Activated B cell treated with CpG ODN at 0.5 μM for 24 hours (primary cell): ENCODE data around the gene CFAP65. TPM values are rescaled to one million over a fixed set of nuclear protein-coding genes. Genes with fewer than 3 reads are reported as not detected.

ENCODE experiments used
- ATAC-seq: fragments of 200-7000 bp; cut with Tn5 transposase; one replicate; pipeline ENCODE4 v1.10.0; 2021; ENCODE audit warnings: low read depth, mild to moderate bottlenecking, moderate library complexity
- CTCF ChIA-PET: fragments of 350-600 bp; sonication (Branson Sonifier 250); formaldehyde crosslinking; loops from one replicate; lab custom pipeline; 2021; ENCODE audit warnings: antibody characterized with exemption; lab: Charles Lee
- POLR2A ChIA-PET: fragments of 350-600 bp; sonication (Branson Sonifier 250); formaldehyde crosslinking; loops from one replicate; lab custom pipeline; 2021; ENCODE audit warnings: antibody characterized with exemption; lab: Charles Lee
- DNase-seq: peaks from one replicate; pipeline ENCODE4 v3.0.0; 2022
- H3K27ac Mint-ChIP-seq: one replicate; pipeline ENCODE4 v1.8.0; 2020; ENCODE audit warnings: mixed read lengths
- H3K27me3 Mint-ChIP-seq: one replicate; pipeline ENCODE4 v1.8.0; 2021; ENCODE audit warnings: mixed read lengths
- H3K36me3 Mint-ChIP-seq: one replicate; pipeline ENCODE4 v1.8.0; 2021; ENCODE audit warnings: low read depth, mixed read lengths
- H3K4me1 Mint-ChIP-seq: one replicate; pipeline ENCODE4 v1.8.0; 2021; ENCODE audit warnings: mixed read lengths
- H3K4me3 Mint-ChIP-seq: one replicate; pipeline ENCODE4 v1.8.0; 2020; ENCODE audit warnings: mild to moderate bottlenecking, mixed read lengths
- H3K9me3 Mint-ChIP-seq: one replicate; pipeline ENCODE4 v1.8.0; 2020; ENCODE audit warnings: mixed read lengths
- CTCF ChIP-seq: fragments of 200-600 bp; IDR thresholded peaks from one replicate; pipeline ENCODE4 v1.8.0; 2022; ENCODE audit warnings: antibody characterized with exemption, mild to moderate bottlenecking
- intact Hi-C: fragments of 100-400 bp; cut with micrococcal nuclease; formaldehyde crosslinking; loops from one replicate; pipeline ENCODE4 v1.15.1; 2024
- total RNA-seq: library from RNA; stranded (reverse); gene quantifications from 2 replicates; pipeline ENCODE4 v1.2.3, GENCODE V29; 2022

Gene CFAP65
- total RNA-seq, 1 donor from 2014 or later = not detected

DNA sequence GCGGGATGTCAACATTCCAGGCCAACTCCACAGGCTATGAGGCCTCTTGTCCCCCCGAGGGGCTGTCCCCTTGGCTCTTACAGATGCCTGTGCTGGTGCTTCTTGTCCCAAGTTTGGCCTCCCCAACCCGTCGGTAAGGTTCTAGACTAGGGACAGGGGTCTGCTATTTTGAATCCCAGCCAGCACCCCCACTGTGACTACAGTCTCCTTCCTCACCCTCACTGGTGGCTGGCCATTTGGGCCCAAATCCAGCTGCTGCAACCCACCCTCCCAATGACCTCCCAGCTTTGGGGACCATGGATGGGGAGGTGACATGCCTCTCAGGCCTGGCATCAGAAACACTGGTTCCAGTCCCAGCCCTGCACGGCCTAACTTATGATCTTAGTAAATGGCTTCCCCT is 18.7 kb downstream of the CFAP65 start:
- intact Hi-C loops = no loop called here
- TF ChIP-seq CTCF = no peak
- Mint-ChIP-seq H3K36me3 (no peaks in the 10 kb centered on the region), H3K9me3 (no peaks in the 10 kb centered on the region), H3K27ac (no peak overlapping the region), H3K4me3 (no peak overlapping the region), H3K27me3 (peaks cover 16% of the 10 kb centered on the region), H3K4me1 (no peaks in the 10 kb centered on the region)
- no peak for DNase-seq
- no peak for ATAC-seq
- ChIA-PET POLR2A (no interaction called here), CTCF (no interaction called here)

DNA sequence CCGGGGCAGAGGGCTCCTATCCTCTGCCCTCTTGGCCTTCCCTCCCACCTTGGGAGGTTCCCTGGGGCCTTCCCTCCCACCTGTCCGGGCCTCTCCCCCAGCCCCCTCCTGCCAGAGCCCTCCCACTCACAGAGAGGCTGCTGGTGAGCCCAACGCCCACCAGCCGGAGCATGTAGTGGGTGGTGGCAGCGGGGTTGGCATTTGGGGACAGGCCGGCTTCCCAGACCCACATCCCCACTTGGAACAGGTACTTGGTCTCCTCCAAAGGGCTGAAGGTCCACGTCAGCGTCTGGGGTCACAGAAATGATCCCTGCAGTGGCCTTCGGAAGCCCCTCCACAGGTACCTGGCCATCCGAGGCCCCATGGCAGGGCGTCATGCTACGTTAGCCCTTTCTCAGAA is 19.3 kb downstream of the CFAP65 start:
- CTCF ChIA-PET = interaction anchor here (0.8 kb wide), 1 partner anchor 8 kb away, joined by 4 read pairs; no protein-coding TSS in a partner anchor
- H3K4me1 Mint-ChIP-seq = no peaks in the 10 kb centered on the region
- ATAC-seq = no peak

DNA sequence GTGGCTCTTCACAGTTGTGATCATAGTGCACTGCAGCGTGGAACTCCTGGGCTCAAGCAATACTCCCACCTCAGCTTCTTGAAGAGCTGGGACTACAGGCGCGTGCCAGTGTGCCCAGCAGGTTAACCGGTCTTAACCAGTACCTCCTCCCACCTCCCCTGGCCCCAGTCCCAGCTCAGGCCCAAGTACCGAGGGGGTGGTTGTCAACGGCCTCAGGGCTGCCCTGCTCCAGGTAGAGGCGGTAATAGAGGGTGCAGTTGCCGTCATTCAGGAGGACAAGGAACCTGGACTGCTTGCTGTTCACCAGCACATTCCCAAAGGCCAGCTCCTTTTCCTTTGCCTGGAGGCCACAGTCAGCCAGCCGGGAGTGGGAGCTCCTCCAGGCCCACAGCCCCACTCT is 19.7 kb downstream of the CFAP65 start:
- H3K4me1 Mint-ChIP-seq = no peaks in the 10 kb centered on the region
- H3K27me3 Mint-ChIP-seq = peaks cover 20% of the 10 kb centered on the region
- CTCF ChIA-PET = interaction anchor here (0.8 kb wide), 1 partner anchor 8 kb away, joined by 4 read pairs; no protein-coding TSS in a partner anchor
- POLR2A ChIA-PET = no interaction called here
- no peaks in the 10 kb centered on the region for H3K9me3 Mint-ChIP-seq
- no peak for ATAC-seq
- intact Hi-C loops = no loop called here
- DNase-seq = no peak
- H3K27ac Mint-ChIP-seq = no peak overlapping the region
- H3K36me3 Mint-ChIP-seq = no peaks in the 10 kb centered on the region
- H3K4me3 Mint-ChIP-seq = no peak overlapping the region
- TF ChIP-seq CTCF = no peak

More for the DNA sequence above, 19.3 kb downstream of the CFAP65 start:
- H3K9me3 Mint-ChIP-seq = no peaks in the 10 kb centered on the region
- peaks cover 17% of the 10 kb centered on the region for H3K27me3 Mint-ChIP-seq
- no peak for TF ChIP-seq CTCF
- no peak for DNase-seq
- H3K4me3 Mint-ChIP-seq = no peak overlapping the region
- intact Hi-C loops = no loop called here
- no peaks in the 10 kb centered on the region for H3K36me3 Mint-ChIP-seq
- no peak overlapping the region for H3K27ac Mint-ChIP-seq
- POLR2A ChIA-PET = no interaction called here

DNA sequence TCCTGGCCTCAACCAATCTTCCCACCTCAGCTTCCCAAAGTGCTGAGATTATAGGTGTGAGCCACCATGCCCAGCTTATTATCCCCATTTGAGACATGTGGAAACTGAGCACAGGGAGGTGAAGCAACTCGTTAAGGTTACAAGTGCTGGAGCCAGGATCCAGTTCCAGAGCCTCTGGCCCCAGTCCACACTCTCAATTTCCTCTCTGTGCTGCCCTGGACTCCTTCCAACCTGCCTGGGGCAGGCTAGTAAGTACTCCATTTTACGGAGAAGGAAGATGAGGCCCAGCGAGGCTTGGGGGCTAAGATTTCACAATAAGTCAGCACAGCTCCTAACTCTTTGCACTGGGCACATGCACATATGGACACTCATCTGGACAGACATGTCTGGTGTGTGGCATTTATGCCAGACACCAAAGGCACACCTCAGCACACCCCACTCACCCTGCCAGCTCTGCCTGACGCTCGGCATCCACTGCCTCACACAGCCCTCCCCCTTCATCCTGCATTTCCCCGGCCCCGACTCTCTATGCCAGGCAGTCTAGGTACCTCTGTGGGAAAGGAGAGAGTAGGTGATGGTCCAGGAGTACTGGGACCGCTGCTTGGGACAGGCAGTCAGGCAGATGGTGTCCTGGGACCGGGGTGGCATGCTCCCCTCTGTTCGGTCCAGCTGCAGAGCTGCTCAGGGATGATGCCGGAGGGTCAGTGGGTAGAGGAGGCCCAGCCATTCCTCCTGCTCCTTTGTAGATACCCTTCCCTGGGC is 20.5 kb downstream of the CFAP65 start:
- ChIA-PET POLR2A (no interaction called here), CTCF (interaction anchor here (0.7 to 1.4 kb wide), 3 partner anchors 9 to 31 kb away, joined by 3 to 7 read pairs (median 4); no protein-coding TSS in a partner anchor)
- no peak for TF ChIP-seq CTCF
- no peak overlapping the region for H3K4me3 Mint-ChIP-seq
- no peak for ATAC-seq
- intact Hi-C loops = no loop called here
- H3K9me3 Mint-ChIP-seq = no peaks in the 10 kb centered on the region
- no peak overlapping the region for H3K27ac Mint-ChIP-seq
- DNase-seq = no peak
- no peaks in the 10 kb centered on the region for H3K4me1 Mint-ChIP-seq
- H3K36me3 Mint-ChIP-seq = no peaks in the 10 kb centered on the region
- peaks cover 23% of the 10 kb centered on the region for H3K27me3 Mint-ChIP-seq

- no peak for ATAC-seq
- Mint-ChIP-seq H3K9me3 (no peaks in the 10 kb centered on the region), H3K27ac (no peak overlapping the region), H3K27me3 (peaks cover 23% of the 10 kb centered on the region), H3K4me3 (no peak overlapping the region), H3K4me1 (no peaks in the 10 kb centered on the region), H3K36me3 (no peaks in the 10 kb centered on the region)
- POLR2A ChIA-PET = no interaction called here
- no peak for DNase-seq
- no peak for TF ChIP-seq CTCF
- CTCF ChIA-PET = interaction anchor here (1.4 kb wide), 1 partner anchor 10 kb away, joined by 7 read pairs; no protein-coding TSS in a partner anchor
- intact Hi-C loops = no loop called here
Measured at GRCh38 chr2:219019436-219019835, 21.9 kb downstream of the CFAP65 start.
